NCI-H460 (cell line): ENCODE measurements around the gene LGALS7. TPM values are rescaled to one million over a fixed set of nuclear protein-coding genes. Genes with fewer than 3 reads are reported as not detected.
"Not testable (repeated sequence)": the region's sequence is repeated elsewhere in the genome, so short reads cannot be mapped to it uniquely, and the experiment has no call there.

Experiments used
- DNase-seq: peaks from one replicate; pipeline ENCODE4 v3.0.0-alpha.2; 2016; ENCODE audit warnings: low read depth; ENCODE audit errors: extremely low read depth
- total RNA-seq: library from RNA; depleted of rRNA; stranded (reverse); fragments of >200 nt; shearing (Covaris generic); gene quantifications from 2 replicates; pipeline ENCODE4 v1.2.3, GENCODE V29; 2014

LGALS7 gene
- total RNA-seq, 1 experiment from 2014 or later, result not detected

DNA sequence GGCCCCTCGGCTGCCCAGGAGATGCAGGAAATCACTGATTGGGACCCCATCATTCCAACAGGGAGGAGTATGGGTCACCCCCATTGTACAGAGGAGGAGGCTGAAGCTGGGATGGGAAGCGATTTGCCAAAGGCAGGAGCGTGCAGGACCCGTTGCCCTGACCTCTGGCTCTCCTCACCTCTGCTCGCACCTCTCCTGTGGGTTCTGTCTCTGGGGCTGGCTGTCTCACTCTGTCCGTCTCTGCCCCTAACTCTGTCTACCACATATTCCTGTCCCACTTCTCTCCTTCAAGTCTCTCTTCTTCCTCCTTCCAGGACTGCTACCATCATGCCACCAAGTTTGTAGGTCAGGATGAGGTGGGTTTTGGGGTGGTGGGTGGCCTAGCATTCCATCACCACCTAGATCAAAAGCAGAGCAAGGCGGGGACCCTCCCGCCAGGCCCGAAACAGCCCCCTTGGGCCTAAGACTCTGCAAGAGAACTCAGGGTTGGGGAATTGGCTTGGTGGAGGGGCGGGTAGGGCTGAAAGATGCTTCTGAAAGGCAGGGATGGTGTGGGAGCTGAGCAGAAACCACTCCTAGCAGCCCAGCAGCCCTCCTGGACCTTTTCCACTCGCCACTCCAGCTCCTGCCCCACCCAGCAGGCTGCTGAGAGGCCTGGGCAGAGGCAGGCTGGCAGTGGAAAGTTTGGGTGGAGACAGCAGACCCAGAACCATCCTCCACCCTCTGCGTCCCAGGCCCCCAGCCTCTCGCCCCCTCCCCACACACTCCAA lies 1.0 kb upstream of the LGALS7 start:
- DNase-seq, result no peak

DNA sequence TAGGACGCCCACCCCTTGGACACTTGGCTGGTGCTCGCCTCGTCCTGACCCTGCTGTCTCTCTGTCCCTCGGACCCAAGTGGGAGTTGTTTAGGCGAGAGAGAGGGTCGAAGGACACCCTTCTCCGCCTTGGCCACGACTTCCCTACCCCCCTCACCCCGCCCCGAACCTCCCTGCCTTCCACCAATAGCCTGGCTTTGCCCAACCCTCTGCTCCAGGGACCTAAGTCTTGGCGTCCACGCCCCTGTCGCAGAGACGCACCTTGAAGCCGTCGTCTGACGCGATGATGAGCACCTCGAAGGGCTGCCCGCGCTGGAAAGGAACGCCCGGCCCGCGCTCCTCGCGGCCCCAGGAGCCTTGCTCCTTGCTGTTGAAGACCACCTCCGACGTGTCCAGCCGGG lies 1.7 kb downstream of the LGALS7 start:
- not testable (repeated sequence) for DNase-seq

DNA sequence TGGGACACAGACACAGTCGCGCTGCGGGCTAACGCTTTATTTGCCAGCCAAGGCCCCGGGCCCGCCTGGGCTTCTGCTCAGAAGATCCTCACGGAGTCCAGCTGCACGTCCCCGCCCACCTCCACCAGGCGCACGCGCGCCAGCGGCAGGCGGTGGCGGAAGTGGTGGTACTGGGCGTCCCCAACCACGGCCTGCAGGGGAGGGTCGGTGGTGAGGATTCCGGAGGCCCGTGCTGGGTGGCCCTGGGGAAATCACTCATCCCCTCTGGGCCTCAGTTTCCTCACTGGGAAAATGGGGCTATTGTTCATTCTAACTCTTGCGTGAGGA lies 2.4 kb downstream of the LGALS7 start:
- DNase-seq, result not testable (repeated sequence)

DNA sequence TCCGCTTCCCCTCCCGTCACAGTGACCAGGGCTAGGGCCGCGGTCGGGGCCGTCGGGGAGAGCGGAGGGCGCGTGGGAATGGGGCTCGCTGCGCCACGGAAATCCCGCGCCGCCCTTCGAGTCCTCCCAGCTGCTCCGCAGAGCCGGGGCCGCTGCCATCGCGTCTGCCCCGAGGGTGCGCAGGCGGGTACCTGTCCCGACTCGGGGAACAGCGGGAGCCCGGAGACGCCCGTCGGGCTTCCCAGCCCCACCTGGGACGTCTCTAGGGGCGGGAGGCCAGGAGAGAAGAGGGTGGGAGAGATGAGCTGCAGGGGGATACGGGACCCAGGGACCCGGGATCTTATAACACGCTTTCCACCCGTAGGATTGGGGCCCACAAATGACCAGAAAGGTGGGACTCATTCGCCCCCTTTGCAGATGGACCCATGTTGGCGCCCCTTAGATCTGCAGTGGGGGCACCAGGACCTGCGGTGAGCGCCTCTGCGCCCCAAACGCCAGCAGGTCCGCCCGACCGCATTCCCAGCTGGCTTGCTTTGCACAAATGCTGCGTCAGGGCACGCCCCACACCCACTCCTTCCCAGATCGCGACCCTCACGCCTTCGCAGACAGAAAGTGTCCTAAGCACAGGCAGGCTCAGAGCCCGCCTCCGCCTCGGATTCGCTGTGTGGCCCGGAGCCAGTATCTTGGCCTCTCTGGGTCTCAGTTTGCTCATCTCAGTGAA lies 2.9 kb downstream of the LGALS7 start:
- not testable (repeated sequence) for DNase-seq

DNA sequence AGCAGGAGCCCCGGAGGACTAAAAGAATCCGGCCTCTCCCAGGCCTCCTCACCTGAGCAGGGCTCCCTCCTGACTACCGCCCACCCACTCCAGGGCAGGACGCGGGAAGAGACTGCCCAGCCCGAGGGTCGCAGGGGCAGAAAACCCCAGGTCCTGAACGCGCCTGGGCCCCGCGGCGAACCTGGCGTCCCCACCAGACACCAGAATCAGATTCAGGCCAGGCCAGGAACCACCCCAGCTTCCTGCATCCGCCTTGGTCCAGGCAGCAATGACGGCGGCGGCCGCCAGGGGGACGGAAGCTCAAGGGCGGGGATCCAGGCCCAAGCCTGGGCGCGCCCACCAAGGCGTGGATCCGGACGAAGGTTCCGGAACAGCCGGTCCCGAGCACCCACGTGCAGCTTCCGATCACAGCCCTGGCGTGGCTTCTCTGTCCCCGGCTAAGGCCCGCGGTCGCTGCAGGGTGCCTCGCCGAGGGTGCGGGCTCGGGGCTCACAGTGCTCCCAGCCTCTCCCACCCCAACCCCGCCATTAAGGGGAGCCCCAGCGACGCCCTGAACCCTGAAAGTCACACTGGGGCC lies 3.6 kb downstream of the LGALS7 start:
- no peak for DNase-seq

DNA sequence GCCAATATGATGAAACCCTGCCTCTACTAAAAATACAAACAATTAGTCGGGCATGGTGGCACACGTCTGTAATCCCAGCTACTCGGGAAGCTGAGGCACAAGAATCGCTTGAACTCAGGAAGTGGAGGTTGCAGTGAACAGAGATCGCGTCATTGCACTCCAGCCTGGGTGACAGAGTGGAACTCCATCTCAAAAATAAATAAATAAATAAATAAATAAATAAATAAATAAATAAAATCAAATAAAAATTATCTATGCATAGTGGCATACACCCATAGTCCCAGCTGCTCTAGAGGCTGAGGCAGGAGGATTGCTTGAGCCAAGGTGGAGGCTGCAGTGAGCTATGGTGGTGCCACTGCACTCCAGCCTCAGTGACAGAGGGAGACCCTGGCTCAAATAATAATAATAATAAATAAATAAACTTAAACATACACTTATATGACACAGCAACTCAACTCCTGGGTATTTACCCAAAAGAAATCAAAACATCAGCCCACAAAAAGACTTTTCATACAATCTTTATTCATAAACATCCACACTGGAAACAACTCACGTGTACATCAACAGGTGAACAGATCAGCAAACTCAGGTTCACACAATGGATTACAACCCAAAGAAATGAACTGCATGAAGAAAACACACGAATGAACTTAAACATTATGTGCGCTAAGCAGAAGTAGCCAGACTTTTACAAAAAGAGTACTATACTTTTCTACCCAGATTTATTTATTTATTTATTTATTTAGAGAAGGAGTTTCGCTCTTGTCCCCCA lies 6.9 kb downstream of the LGALS7 start:
- no peak for DNase-seq

DNA sequence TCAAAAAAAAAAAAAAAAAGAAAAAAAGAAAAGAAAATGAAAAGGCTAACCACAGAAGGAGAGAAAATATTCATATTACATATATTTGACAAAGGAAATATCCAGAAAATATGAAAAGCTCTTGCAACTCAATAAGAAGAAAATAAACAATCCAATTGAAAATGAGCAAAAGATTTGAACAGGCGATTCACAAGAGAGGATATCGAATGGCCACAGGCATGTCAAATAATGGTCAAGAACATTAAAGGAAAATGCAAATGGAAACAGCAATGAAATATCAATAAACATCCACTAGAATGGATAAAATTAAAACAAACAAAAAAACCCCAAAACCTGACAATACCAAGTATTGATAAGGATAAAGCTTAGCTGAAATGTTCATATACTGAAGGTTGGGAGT lies 8.1 kb downstream of the LGALS7 start:
- DNase-seq, result no peak

DNA sequence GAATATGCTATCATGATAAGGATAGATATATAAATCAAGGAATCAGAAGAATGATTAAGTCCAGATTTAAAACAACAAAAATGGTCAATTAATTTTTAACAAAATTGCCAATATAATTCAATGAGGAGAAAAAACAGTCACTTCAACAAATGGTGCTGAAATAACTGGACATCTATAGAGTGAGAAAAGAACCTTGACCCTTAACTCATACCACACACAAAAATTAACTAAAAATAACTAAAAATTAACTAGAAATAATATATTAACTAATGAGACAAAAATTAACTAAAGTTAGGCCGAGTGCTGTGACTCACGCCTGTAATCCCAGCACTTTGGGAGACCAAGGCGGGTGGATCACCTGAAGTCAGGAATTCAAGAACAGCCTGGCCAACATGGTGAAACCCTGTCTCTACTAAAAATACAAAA lies 9.5 kb downstream of the LGALS7 start:
- no peak for DNase-seq

DNA sequence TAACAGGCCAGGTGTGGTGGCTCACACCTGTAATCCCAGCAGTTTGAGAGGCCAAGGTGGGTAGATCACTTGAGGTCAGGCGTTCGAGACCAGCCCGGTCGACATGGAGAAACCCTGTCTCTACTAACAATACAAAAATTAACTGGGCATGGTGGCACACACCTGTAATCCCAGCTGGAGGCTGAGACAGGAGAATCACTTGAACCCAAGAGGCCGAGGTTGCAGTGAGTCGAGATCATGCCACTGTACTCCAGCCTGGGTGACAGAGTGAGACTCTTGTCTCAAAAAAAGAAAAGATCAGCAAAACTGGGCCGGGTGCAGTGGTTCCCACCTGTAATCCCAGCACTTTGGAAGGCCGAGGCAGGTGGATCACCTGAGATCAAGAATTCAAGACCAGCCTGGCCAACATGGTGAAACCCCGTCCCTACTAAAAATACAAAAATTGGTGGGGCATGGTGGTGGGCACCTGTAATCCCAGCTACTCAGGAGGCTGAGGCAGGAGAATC lies 11.4 kb downstream of the LGALS7 start:
- not testable (repeated sequence) for DNase-seq

DNA sequence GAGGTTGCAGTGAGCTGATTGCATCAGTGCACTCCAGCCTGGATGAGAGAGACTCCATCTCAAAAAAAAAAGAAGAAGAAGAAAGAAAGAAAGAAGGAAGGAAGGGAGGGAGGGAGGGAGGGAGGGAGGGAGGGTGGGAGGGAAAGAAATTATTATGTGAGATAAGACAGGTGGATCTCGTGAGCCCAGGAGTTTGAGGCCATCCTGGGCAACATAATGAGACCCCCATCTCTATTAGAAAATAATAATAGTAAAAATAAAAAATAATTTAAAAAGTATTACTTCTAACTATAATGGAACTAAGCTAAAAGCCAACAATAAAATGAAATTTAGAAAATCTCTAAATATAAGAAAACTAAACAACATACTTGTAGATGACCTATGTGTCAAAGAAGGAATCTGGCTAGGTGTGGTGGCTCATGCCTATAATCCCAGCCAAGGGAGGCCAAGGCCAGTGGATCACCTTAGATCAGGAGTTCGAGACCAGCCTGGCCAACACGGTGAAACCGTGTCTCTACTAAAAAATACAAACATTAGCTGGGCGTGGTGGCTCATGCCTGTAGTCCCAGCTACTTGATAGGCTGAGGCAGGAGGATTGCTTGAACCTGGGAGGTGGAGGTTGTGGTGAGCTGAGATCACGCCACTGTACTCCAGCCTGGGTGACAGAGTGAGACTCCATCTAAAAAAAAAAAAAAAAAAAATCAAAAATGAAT lies 12.4 kb downstream of the LGALS7 start:
- DNase-seq, result not testable (repeated sequence)

DNA sequence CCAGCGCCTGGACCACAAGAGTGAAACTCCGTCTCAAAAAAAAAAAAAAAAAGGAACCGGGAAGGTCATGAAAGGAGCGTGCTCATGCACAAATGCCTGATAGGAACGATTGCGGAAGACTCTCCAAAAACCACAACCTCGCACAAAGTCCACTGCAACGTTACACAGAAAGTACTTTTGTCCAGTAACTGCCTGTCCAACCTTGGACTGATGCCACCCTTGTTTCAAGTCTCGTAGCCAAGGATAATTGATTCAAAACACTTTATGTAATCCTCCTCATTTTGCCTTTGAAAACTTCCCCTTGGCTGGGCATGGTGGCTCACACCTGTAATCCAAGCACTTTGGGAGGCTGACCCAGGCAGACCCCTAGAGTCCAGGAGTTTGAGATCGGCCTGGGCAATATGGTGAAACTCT lies 13.7 kb downstream of the LGALS7 start:
- DNase-seq, result no peak

DNA sequence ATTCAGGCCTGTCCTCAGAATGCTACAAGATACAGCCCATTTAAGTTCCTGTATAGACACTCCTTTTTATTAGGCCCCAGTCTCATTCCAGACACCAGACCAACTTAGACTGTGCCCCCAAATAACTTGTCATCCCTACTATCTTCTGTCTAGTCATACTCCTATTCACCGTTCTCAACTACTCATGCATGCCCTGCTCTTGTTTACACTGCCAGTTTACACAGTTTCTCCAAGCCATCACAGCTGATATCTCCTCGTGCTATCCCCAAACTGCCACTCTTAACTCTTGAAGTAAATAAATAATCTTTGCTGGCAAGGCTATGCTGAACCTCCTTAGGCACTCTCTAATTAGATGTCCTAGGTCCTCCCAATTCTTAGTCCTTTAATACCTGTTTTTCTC lies 19.1 kb downstream of the LGALS7 start:
- not testable (repeated sequence) for DNase-seq

DNA sequence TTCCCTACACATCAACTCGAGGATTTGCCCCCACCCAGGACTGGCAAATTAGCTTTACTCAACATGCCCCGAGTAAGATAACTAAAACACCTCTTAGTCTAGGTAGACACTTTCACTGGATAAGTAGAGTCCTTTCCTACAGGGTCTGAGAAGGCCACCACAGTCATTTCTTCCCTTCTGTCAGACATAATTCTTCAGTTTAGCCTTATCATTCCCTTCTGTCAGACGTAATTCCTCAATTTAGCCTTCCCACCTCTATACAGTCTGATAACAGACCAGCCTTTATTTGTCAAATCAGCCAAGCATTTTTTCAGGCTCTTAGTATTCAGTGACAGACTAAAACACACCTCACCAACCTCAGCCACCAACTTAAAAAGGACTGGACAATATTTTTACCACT lies 19.5 kb downstream of the LGALS7 start:
- not testable (repeated sequence) for DNase-seq

DNA sequence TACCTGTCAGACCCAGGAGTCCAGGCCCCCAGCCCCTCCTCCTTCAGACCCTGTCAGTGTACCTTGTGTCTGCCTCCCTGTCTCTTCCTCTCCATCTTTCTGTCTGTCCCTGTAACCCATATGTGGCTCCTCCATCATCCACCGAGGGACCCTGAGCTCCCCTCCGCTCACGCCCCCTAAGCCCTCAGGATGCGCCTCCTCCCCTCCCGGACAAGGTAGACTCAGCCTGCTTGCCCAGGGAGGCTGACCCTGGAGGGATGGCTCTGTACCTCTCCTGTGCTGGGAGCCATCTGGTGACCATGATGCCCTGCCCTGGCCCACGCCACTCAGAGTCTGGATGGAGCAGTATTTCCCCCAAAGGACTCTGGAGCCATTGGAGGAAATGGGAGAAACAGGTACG lies 28.0 kb downstream of the LGALS7 start:
- no peak for DNase-seq

DNA sequence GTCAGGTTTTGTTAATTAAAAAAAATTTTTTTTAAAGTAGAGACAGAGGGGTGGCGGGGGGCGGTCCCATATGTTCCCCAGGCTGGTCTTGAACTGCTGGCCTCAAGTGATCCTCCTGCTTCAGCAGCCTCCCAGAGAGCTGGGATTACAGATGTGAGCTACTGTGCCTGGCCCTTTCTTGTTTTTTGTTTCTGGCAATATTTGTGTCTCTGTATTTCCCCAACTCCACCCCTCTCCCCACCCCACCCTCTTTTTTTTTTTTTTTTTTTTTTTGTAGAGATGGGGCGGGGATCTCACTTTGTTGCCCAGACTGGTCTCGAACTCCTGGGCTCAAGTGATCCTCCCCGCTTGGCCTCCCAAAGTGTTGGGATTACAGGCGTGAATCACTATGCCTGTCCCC lies 28.4 kb downstream of the LGALS7 start:
- no peak for DNase-seq

DNA sequence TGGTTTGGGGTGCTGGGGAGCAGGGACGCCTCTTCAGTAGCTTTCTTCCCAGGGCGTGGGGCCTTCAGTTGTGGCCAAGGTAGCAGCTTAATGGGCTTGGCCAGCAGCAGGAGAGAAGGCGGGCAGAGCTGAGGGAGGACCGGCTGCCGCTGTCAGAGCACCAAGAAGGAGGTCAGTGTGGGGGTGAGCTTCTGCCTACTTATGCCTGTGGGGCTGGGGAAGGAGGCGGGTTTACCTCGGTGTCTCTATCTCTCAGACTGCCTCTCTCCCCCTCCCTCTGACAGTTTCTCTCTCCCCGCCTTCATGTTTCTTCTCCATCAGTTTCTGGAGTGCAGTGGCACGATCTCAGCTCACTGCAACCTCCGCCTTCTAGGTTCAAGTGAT lies 29.0 kb downstream of the LGALS7 start, which contains the start of gene CAPN12:
Gene CAPN12 (minus strand): TSS at position 177 of the 384 bp plus-strand sequence. CDS start 309 bp downstream, outside the sequence.
- DNase-seq, result no peak

DNA sequence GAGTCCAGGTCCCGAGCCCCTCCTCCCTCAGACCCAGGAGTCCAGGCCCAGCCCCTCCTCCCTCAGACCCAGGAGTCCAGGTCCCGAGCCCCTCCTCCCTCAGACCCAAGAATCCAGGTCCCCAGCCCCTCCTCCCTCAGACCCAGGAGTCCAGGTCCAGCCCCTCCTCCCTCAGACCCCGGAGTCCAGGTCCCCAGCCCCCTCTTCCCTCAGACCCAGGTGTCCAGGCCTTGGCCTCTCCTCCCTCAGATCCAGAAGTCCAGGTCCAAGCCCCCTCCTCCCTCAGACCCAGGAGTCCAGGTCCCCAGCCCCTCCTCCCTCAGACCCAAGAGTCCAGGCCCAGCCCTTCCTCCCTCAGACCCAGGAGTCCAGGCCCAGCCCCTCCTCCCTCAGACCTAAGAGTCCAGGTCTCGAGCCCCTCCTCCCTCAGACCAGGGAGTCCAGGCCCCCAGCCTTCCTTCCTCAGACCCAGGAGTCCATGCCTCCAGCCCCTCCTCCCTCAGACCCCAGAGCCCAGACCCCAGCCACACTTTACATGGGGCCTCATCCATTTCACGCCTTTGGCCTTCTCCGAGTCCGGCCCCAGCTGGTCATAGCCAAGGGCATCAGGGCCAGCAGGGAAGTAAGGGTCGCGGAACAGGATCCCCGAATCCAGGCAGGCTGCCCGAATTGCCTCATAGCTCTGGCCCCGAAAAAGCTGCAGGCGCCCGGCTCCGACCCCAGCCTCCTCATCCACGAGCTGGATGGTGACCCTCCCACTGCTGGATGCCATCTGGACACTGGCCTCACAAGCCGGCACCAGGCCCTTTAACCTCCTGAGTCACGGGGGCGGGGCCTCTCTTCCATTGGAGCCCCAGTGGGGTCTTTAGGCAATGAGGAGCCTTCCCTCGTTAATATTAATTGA lies 29.7 kb downstream of the LGALS7 start:
- DNase-seq, result no peak

DNA sequence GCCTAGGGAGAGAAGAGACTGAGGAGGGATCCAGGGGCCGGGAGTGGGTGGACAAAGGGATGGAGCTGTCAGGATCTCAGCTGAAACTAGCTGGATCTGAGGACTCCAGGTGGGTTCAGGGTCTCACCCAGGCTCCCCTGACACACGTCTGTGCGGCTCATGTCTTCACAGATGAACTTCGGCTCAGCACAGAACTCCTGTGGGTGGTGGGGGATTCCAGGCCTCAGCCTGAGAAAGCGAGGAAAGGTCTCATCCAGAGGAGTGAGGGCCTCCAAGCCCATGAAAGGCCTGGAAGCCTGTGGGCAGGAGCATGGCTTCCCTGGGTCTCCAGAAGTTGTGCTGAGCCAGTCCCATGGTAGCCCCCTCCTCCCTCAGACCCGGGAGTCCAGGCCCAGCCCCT lies 30.4 kb downstream of the LGALS7 start:
- DNase-seq, result no peak

DNA sequence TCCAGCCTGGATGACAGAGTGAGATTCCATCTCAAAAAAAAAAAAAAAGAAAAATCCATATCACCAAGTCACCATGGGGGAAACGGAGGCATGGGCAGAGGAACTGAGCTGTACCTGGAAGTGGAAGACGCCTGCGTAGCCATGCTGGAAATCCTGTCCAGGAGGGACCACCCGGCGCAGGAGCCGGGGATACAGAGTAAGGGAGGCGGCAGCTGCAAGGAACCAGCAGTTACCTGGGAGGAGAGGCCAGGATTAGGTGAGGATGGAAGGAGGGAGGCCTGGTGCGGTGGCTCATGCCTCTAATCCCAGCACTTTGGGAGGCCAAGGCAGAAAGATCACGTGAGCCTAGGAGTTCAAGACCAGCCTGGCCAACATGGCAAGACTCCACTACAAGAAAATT lies 31.0 kb downstream of the LGALS7 start:
- DNase-seq, result no peak
